GM18517 (cell line): ENCODE measurements around the gene NPAS3.
"Not testable (repeated sequence)": the region's sequence is repeated elsewhere in the genome, so short reads cannot be mapped to it uniquely, and the experiment has no call there.

Source experiments
- ATAC-seq: cut with Tn5 transposase; IDR thresholded peaks from one replicate; pipeline ENCODE4 v1.9.1; 2021; ENCODE audit warnings: mild to moderate bottlenecking, moderate library complexity; ENCODE audit not compliant: unreplicated experiment

NPAS3 gene

DNA sequence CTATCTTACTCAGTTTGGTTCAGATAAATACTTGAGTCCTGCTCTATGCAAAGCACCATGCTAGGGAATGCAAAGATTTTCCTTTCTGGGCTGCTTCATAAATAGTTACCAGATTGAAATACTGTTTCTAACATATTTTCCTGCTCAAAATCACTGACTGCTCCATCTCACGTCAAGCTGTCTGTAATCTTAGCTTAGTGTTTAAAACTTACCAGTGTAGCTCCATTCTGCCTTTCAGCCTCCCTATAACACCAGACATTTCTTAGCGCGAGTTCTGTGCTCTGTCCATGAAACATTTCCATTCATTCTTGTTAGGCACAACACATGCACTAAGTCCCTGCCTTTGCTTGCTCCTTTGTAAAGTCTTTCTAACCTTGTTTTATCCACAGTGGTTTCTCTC, 129.4 kb downstream of the NPAS3 start:
- no peak for ATAC-seq

GRCh38 chr14:33068626-33069025, 129.9 kb downstream of the NPAS3 start:
- no peak for ATAC-seq

- ATAC-seq, result no peak
Observed at GRCh38 chr14:33070475-33070874, 131.8 kb downstream of the NPAS3 start.

DNA sequence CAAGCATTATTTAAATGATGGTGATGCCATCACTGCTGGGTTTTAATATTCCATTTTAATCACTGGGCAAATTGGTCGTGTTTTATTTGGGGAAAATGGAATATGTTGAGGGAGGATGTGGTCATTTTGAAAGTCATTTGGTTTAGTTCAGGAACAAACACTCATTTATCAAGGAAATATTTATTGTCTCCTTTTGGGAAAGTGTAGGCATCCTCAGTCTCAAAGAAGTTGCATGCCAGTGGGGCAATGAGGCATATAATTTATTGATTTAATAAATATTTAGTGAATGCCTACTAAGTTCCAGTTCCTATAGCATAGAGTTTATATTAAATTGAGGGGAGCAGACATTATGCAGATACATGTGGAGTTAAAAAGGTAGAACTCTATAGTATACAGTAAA, 134.3 kb downstream of the NPAS3 start:
- no peak for ATAC-seq

DNA sequence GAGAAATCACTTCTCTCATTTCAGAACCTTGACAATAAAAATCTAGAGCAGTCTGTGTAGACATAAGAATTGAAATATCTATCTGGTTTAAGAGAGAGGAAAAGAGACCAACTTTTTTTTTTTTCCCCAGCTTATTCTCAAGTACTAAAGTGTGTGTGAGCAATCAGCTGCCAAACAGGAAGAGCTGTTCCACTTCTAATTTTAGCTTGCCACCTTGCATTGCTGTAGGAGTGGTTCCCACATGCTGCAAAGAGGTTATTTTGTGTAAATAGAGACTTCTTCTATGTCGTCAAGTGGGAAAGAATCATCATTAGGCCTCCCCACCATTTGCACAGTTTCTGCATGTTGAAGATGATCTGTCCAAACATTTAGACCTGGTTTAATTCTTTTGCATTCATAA, 142.6 kb downstream of the NPAS3 start:
- no peak for ATAC-seq

DNA sequence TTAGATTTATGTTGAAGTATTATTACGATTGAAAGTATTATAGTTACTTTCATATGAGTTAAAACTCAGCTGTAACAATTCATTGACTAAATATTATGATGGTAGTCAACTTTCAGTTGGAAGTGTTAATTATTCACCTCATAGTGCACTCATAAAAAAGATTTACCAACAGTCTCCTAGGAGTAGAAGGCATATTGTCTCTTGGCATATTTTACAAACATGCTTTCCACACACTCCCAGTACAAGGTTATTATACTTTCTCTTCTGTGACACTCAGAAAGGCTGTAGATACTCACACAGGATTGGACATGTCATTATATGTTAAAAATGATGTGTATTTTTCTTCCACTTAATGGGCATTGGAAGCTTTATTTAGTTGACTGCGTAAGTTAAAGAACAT, 147.1 kb downstream of the NPAS3 start:
- ATAC-seq, result no peak

GRCh38 chr14:33088274-33088673, 149.6 kb downstream of the NPAS3 start:
- not testable (repeated sequence) for ATAC-seq

- no peak for ATAC-seq
Observed at GRCh38 chr14:33098016-33098415, 159.3 kb downstream of the NPAS3 start.

GRCh38 chr14:33103489-33103888, 164.8 kb downstream of the NPAS3 start:
- no peak for ATAC-seq

GRCh38 chr14:33103966-33104365, 165.3 kb downstream of the NPAS3 start:
- ATAC-seq, result no peak

DNA sequence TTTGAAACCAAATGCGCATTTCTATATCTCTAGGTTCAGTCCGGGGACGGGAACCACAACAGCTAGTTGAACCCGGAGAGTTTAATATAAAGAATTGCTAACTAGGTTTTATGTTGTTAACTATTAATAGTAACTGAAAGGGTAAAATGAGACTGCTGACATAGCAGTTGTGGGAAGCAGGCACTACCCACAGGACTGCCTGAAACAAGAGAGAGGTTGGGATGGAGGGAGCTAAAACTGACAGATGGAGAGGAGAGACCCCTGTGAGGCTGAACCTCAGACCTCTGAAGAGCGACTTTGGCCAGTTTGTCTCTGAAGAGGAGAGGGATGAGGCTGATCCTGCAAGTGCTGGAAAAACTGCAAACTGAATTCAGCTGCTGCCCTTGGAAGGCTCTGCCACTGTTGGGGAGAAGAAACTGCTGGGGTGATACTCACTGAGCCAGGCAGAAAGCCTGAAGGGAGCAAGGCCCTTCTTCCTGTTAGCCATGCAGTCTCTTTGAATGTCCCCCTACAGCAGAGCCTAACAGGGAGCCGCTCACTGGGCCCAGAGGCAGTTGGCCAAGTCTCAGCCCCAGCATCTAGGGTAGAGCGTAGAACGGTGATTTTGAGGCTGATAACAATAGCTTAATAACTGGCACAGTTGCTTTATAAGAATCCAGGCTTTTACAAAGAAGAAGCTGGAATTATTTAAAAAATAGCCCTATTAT, 172.2 kb downstream of the NPAS3 start:
- no peak for ATAC-seq

DNA sequence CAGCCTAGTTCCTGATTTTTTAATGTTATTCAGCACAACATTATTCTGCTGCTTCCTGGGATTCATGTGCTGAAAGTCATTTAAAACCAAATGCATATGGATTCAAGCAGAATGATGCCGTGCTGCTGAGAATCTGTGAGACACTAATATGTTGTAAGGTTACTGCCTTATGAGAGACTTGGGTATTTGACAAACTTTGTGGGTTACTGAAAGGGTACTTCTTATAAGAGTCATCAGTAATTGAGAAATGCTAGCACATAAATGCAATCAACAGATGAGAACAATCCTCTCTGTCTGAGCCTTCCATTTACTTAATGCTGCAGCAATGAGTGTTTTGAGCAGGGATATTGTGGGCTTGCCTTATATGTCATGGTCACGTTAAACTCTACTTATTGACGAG, 175.7 kb downstream of the NPAS3 start:
- ATAC-seq, result no peak

DNA sequence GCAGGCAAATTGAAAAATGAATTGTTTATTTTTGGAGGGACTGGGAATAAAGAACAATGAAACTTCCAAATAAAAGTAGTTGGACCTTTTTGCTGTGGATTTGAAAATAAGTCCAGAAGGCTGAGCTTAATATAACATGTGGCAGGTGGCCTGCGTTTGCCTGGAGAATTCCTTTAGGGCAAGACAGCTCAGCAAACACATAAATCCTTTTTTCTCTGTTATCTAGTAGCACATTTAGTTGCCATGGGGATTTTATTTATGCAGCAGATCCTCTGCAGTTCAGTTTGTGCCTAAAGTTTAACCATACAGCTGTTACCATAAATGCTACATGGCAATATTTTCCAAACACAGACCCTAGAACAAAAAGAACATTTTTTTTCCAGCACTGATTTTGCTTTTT, 180.0 kb downstream of the NPAS3 start:
- no peak for ATAC-seq

DNA sequence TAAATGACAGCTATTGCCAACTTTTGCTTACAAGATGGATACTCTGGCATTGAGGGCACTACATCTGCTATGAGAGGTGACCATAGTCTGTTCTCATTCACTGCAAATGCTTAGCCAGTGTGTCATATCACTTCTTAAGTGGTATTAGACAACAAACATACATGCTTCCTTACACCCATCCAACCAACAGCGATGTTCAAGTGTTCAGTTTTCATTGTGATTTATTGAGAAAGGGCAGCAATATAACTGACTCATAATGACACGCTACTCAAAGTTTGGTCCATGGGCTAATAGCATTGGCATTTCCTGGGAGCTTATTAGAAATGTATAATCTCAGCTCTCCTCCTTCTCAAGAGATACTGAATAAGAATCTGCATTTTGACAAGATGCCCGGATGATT, 181.7 kb downstream of the NPAS3 start:
- no peak for ATAC-seq

DNA sequence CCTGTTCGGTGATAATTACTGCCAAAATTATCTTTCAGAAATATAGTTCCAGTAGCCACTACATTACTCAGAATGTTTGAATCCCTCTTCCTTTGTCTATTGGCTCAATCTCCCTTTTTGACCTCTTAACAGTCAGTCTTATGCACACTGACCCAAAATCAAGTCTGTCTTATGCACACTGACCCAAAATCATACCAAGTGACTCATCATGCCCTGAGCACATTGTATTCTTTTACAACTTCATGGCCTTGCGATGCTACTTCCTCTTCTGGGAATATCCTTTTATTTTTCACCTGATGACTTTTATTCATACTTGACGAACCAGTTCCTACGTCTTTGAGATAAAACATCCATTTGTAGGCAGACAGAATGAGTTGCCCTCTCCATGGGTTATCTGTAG, 182.3 kb downstream of the NPAS3 start:
- ATAC-seq, result no peak

DNA sequence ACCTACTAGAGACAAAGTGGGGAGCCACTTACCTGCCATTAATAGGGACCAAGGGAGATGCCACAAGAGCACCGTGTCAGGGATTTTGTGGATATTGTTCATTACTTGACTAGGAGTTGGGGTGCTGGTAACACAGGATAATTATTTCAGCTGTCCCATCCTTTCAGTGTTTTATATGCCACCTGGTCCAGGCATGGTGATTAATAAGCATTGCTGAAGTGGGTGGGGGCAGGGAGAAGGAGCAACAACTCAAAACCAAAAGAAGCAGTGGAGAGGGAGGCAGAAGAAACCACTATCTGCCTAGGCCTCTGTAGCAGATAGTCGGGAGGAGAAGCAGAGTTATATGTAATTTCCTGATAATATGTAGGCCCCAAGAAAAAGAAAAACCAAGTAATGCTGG, 184.6 kb downstream of the NPAS3 start:
- no peak for ATAC-seq

DNA sequence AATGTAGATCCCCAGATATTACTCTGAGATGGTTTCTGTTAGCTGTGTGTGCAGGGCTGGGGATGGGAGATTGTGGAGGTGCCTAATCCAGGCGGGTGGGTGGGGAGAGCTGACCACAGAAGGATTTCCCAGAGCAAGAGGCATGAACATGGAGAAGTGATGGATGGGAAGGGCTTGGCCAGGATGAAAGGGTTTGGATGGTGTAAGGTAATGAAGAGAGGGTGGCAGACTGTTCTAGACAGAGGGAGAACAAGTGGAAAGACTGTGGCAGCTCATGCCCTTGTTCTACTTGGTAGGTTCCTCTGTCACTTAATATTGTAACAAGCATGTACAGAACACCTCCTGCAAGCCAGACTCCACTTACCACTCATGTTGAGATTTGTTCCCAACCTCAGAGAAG, 187.8 kb downstream of the NPAS3 start:
- no peak for ATAC-seq

DNA sequence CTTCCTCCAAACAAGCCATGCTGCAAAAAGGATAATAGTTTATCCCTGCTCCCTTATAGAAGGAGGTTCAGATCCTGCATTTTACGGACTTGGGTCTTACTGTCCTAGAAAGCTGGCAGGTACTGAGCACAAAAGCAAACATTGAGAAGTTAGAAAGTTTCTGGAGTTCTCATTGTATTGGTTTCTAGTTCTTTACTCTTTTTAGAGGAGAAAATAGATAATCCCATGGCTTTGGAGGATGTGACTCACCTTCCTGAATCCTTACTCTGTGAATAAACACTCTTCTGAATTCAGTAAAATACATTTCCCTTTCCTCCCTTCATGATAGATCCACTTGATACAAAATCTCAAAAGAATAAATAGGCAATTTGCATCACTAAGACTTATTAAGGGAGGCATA, 188.9 kb downstream of the NPAS3 start:
- no peak for ATAC-seq

- no peak for ATAC-seq
Observed at GRCh38 chr14:33131801-33132200, 193.1 kb downstream of the NPAS3 start.

- ATAC-seq, result no peak
Observed at GRCh38 chr14:33134162-33134561, 195.5 kb downstream of the NPAS3 start.

- ATAC-seq, result no peak
Observed at GRCh38 chr14:33134975-33135374, 196.3 kb downstream of the NPAS3 start.

DNA sequence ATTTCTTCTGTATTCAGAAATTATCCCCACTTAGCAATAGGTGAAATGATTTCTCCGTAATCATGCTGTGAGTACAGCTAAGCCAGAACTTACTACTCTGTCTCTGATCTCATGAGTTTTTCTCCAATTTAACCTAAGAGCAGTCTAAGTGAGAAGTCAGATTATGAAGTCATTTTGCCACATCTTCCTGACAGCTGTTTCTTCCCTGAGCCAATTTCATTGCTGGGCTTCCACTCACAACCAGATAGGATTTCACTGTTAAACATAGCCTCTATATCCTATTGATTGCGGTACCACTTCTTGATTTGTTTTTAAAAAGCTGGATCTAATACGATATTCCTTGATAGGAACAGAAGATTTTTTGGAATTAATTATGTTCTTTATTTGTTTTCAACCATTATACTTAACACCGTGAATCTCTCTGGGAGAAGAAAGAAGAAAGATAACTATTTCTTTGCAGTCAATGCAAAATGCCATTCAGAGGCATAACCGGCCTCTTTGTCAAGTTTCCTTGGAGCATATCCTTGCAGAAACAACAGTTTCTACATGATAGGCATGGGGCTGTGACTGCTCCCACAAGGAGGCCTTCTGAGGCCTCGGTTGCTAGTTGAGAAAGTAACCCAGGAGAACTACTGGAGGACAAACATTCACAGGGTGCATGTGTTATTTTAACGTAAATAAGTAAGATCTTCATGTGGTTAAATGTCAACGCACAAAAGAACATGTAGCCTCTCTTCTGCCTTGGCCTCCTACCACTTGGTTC, 212.2 kb downstream of the NPAS3 start:
- ATAC-seq, result no peak

- ATAC-seq, result no peak
Observed at GRCh38 chr14:33163109-33163508, 224.4 kb downstream of the NPAS3 start.
